CD4-positive, alpha-beta T cell treated with Interleukin-4 for 4 hours (primary cell): ENCODE measurements around the gene ADSS1.

Experiments used
- DNase-seq: peaks from one replicate; pipeline ENCODE4 v3.0.0-alpha.2; 2020

Gene ADSS1

DNA sequence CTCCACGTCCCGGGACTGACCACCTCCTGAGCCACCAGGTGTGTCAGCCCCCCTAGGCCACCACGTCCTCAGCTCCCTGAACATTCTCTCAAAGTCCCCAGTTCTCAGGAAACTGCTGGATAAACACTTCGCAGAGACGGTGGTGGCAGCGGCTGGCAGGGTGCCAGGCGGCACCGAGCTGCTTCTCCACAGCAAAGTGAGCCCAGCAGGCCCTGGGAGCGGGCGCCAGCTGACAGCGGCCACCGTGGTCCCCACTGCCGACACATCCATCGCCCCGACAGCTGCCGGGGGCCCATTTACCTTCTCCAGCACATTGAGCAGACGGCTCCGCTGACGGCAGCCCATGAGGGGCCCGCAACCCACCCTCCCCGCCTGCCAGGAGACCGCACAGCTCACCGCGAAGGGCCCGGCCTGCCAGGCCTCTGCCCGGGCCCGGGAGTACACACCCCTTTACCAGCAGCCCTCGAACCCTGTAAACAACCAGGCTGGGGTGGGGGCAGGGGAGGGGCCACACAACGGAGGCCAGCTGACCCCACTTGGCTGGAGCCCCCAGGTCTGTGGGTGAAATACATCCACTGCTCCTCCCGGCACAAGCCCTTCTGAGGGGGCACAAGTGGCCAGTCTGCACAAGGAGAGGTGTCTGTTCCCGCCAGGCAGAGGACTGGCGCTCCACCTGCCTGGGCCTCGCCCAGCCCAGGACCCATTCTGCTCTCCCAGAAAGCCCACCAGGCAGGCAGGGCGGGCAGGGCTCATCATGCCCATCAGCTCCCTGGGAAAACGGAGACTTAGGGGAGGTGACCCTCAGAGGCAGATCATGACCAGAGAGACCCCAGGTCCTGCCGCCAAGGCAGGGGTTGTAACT lies 61.0 kb downstream of the ADSS1 start:
- DNase-seq = no peak

DNA sequence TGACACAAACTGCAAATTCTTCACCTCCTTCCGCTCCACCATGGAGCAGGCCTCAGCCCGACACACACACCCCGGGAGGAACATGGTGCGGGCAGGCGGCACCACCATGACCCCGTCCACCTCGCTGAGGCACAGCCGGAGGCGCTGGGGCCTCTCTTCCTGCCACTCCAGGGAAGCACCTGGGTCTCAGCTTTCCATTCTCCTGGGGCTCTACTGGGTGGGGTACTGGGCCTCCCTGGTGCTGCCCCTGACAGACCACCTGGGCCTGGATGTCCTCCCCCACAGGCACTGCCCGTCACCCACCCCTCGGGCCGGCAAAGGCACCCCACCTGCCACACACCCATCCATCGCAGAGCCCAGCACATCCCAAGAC lies 61.7 kb downstream of the ADSS1 start:
- no peak for DNase-seq

DNA sequence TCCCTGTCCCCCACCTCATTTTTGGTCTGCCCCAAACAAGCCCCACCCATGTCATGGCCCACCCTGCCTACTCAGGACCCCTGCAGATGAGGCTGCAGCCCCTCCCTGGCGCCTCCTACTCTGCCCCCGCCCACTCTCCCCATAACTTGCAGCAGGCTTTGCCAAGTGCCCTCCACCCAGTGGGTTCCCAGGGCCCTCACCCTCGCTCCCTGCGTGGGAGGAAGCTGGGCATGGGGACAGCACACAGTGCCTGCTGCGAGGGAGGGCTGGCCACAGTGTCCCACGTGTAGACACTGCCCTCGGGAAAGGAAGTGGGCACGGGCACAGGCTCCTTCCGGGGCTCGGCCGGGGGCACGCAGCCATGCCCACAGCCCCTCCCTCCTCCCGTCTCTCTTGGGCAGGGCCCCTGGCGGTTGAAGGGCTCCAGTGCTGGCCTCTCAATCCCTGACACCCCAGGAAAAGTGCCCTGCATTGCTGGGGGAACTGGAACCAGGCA lies 62.1 kb downstream of the ADSS1 start:
- no peak for DNase-seq

DNA sequence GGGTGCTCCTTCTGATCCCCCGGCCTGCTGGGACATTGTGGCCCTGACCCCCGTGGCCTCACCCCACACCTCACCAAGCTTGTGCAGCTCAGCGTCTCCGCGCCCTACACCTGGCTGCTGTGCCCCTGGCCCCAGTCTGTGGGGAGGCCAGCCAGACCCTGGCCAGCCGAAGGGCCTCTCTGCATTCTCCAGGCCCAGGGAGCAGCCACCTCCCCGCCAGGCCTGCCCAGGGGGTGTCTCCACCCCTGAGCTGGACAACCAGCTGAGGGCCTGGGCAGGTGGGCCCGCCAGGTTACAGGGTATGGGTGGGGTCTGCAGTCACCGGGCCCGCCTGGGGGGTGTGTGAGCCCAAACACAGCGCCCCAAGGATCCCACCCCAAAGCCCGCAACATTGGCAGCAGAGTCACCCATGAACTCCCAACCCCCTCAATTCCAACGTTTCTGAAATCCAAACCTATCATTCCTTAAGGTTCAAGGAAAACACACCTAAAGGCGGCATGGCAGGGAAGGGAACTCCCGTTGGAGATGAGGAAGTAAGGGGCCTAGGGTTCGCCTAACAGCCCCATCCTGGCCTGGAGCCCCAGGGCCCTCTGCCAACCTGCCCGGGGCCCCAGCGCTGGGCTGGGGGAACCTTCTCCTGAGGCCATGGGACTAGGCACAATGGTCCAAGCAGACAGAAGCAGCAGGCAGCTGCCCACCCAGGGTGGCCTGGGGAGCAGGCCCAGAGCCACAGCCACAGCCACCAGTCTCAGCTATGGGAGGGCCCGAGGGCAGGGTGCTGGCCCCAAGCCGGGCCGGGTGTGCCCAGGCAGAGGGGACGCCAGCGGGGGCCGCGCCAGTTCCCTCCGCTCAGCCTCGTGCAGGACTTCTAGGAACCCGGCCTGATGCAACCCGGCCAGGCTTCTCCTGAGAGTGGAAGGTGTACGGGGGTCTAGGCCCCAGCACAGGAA lies 63.0 kb downstream of the ADSS1 start:
- DNase-seq = no peak

DNA sequence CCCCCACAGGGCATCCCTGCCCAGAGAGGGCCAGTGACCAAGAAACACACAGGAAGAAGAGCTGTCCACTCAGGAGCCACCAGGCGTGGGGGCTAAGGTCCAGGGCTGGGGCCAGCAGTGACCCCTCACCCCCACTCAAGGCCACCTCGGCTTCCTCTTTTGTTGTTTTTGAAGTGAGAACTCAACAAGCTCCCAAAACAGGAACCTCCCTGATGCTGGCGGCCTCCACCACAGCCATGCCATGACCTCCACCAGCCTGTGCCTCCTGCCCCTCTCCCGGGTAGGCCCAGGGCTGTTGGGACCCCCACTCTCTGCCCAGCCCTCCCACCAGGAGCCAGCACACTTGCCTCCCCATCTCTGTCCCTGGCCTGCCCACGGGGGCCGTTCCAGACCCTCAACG lies 63.7 kb downstream of the ADSS1 start:
- DNase-seq = no peak

DNA sequence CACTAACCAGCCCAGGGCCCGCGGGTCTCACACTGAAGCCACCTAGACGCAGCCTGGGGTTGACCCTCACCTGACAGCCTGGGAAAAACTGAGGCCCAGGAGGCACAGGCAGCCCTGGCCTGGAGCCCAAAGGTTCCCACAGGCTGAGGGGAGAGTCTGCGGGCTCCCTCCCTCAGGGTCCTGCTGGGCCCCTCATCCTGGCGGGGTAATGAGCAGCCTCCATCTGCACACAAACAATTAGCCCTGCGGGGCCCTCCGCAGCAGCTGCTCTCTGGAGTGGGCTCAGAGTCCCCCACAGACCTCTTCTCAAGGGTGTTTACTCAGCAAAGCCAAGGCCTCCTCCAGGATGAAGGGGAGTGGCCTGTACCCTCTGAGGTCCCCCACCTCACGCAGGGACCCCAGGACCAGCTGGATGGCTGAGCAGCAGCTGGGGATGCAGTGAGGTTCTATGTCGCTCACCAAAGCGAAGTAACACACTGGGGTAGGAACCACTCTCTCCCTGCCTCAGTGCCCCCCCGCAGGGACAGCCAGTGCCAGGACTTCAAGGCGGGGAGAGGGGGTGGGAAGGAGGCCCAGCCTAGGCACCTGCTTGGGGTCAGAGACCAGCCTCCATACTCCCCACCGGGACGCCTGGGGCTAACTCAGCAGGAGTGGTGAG lies 64.3 kb downstream of the ADSS1 start:
- DNase-seq = no peak

DNA sequence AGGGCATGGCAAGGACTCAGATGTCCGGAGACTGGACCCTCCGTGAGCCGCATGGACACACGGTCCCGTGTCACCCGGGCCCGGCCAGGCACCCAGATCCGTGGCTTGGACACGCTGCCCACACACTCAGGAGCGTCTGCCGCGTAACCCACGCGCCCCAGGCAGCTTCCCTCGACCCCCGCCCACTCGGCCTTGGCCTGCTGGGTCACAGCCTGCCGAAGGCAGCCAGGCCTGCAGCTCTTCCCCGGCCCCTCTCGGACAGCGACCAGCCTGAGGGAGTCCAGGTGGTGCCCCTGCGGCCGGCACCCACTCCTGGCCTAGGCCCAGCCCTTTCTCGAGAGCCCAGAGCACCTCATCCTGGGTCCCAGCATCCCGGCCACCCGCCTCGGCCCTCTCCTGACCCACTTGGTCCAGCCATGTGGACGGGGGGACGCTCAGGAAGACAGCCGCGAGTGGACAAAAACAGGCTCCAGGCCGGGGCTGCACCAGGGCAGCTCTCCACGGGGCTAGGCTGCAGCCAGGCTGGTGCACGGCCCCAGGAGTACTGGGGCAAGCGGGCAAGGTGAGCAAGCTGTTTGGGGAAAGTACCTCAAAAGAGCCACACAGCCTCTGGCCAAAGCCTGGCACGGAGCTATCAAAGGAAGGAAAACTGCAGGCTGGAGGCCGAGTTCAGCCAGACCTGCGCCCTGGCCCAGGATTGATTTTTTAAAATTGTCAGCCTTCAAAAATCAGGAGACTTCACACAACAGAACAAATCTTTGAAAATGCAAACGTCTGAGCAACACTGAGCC lies 65.0 kb downstream of the ADSS1 start:
- no peak for DNase-seq

DNA sequence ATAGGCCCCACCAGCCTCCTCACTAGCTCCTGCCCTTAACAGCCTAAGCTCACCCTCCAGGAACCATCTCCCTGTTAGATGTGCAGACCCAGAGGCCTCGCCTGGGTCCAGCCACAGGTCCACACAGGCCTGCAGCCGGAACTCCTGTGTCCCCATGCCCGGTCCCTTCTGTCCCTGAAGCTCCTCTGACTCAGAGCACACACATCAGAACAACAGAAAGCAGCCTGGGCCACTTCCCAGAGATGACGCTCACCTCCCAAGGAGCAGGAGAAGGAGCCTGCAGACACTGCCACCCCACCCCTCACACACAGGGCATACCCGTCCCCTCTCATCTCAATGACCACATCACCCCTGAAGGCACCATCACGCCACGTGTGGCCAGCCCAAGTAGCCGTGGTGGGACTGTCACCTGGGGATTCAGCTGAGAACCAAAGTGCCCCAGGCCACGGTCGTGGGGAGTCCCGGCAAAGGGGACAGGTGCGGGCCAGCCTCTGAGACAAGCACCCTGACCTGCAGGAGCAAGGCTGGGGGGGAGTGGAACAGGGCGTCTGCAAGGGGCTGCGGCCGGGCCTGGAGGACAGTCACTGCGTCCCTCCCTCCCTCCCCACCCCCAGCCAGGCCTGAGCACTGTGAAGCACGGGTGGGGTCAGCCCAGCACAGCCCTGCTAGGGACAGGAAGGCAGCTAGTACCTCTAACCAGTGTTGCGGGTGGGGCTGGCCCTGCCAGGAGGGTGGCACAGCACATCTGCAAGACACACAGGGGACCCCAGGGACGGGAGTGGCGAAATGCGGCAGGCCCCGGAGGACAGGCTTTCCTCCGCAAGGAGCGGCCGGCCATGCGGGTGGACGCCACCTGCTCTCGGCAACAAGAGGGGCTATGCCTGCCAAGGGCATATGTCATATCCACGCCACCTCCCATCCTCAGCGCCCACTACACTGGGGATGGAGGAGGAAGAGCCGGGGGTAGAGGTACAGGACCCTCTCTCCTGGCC lies 66.0 kb downstream of the ADSS1 start:
- DNase-seq = no peak

DNA sequence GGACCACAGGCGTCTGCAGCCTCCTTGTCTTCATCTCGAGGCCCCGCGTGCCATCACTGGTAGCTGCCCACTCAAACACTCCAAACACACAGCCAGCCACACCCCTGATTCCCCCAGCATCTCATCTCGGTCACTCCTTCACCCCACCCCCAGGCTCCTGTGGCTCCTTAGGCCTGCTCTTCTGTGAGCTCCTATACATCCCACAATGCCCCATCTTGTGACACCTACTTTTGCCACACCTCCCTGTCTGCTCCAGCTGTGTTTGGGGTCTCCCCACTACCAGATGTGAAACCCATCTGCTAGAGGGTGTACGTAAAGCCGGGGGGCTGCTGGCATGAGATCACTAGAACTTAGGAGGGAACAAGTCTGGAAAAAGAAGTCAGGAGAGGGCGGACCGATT lies 67.4 kb downstream of the ADSS1 start:
- no peak for DNase-seq

DNA sequence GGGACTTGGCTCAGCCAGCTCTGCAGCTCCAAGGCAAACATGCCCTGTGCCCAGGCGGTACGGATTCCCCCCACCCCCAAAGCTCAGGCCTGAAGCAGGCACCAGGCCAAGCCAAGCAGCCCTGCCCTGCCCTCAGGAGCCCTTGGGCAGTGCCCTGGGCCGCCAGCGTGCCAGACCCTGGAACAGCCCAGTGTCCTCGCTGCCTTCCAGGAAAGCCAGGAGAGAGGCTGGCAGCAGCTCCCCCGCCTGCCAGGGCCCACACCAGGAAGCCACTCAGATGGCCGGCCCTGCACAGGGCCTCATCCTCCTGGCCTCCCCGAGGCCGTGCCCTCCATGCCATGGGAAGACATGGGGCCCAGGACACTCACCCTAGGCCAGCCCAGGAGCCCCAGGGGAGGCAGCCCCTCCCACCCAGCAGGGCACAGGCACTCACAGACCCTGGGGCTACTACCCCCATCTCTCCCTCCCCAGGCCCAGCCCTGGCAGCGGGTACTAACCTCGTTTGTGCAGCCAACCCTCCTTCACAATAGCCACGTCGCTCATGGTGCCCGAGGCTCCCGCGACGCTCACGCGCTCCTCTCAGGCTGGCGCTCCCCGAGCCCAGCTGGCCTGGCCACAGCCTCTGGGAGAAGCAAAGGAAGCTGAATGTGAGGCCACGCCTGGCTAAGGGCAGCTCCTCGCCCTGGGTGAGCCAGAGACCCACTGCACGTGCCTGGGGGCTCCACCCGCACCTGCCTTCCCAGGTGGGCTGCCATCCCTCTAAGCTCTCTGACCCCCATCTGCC lies 68.3 kb downstream of the ADSS1 start:
- no peak for DNase-seq

DNA sequence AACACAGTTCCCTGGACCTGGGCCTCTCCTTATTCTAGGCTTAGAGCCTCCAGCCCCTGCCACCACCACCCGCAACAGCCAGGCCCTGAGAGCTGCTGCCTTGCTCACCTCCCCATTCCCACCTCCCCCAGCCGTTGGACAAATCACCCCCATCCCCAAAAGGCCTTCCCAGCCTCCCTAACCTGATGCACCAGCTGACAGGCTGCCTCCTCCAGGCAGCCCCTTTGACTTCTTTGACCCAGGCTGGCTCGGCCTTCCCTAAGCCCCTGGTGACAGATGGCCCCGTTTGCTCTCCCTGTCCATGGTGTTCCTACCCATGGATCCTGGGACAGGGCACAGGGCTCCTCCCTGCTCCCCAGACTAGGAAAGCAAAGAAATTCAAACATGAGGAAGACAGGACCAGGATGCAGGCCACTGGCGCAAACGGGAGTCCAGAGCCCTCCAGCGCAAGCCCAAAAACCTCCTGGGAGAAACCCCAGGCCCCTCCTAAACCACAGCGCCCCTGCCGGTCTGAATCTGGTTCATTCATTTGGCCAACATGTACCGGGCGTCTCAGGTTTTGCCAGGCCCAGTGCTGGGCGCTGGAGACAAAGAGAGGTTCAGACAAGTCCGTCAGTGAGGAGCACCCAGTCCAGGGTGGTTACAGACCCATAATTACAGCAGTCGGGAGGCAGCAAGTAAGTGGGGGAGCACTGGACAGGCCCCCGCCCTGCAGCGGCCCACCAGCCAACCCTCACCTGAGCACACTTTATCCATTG lies 69.1 kb downstream of the ADSS1 start:
- DNase-seq = no peak

DNA sequence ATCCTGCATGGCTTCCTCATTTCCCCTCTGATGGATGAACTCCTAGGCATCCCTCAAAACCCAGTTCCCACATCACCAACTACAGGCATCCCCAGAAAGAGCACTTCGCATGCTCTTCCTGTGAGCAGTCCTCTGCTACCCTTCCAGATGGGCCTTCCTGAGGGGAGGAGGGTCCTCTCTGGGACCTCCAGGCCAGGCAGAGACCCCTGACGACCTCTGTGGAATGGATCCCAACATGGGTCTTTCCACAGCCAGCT lies 69.6 kb downstream of the ADSS1 start:
- DNase-seq = no peak

DNA sequence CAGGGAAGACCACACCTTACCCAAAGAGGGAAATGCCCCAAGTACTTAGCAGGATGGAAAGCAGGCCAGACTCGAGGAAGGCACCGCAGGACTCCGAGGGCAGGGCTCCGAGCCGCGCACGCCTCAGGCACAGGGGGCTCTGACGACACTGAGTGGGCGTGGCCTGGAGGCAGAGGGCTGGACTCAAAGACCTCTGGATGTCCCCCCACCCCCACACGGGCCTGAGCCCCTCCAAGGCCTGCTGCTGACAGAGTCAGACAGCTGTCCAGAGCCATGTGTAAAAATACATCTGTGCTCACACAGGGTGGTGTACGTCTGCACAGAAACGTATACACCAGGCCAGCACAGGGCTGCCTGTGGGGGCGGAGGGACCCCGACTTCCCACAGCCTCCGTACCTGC lies 70.1 kb downstream of the ADSS1 start:
- DNase-seq = no peak

DNA sequence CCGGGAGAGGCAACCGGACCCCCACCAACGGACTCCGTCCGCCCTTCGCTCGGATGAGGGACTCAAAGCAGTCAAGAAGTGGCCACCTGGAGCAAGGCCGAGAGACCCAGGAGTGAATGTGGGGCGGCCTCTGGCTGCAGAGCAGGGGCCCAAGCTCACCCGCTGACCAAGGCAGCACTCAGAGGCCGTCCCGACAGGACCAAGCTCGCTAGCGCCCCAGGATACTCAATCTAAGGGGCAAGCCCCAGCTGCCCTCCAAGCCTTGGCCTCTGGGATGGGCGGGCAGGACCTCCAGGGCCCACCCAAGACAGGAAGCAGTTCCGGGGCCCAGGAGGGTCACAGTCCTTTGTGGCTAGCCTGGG lies 70.6 kb downstream of the ADSS1 start:
- DNase-seq = no peak

DNA sequence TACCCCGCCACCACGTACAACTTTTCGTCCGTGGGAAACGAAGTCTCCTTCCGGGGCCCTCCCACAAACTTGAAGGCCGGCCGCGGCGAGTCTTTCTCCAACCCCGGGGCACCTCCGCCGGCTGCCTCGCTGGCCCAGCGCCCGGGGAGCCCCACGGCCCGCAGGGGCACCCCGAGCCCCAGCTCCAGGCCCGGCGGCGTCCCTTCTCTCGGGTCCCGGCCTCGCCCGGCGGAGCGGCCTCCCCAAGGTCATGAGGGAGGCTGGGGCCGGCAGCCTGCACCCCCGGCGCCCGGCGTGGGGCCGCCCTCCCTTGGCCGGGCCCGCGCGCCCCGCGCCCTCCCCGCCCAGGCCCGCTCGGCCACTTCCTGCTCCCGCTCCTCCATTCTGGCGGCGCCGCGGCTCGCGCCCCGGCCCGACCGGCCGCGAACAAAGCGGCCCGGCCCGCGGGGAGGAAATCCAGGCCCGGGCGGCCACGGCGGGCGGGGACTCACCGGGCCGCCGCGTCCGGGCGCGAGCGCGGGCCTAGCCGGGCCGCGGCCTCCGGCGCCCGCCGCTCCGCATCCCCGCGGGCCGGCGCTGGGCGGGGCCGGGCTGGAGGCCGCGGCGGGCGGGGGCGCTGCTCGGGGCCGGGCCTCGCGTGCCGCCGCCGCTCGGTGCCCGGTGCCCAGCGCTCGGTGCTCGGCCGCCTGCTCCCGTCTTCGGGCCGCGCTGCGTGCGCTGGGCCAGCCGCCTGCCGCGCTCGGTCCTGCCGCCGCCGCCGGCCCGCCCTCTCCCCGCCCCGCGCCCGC lies 71.2 kb downstream of the ADSS1 start, which contains the start of gene AKT1:
Gene AKT1, minus strand, starts transcription at position 756 of the 788 bp plus-strand sequence. CDS start 3,105 bp downstream, outside the sequence.
- no peak for DNase-seq

DNA sequence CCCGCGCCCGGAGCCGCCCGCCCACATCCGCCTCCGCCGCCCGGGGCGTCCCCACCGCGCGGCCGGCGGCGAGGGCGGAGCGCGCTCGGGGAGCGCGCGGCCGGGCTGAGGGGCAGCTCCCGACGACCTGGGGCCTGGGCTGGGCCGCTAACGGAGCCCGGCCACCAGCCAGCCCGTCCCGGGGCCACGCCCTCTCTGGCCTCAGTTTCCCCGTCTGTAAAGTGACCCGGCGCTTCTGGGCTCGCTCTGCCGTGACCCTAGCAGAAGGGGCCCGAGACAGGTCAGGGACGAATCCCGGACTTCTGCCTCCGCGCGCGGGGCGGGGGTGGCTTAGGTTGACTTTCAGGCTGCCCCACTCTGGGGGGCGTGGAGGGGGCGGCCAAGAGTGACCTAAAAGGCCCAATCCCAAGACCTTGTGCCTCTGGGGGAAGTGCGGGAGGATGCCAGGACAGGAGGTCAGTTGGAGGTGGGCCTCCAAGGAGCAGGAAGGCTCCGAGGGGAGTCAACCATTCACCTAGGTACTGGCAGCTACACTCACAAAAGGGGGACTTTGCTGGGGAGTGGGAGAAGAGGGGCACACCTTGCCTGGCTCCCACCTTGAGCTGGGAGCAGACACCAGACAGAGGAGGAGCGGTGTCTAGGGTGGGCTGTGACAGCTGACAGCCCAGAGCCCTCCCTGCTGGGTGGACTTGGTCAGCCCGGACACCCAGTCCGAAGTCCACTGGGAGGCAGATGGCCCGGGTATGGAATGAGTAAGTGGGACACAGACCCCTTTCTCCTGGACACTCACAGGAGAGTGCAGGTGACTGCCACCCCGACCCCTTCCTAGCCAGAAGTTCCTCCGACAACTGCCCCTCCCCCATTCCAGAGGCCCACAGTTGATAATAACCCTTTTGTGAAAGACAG lies 72.0 kb downstream of the ADSS1 start:
- peak; percentile 35 for DNase-seq

DNA sequence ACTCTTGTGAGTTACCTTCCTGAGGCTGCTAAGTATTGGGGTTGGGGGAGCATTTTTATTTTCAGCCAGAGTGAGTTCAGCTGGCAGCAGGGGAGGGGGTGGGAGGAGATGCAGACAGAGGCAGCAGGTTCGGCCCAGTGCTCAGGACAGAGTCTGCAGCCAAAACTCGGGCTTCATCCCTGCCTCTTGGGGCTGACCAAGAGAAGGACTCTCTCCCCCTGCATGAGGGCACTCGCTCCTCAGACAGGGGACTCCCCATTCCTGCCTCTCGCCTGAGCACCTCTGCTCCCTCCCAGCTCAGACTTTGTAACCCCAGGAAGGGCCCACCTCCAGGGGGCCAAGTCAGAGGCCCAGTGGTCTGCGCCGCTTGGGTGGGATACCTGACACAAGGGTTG lies 72.7 kb downstream of the ADSS1 start:
- DNase-seq = no peak
